ENCODE measurements around the gene LRFN5. TPM values are rescaled to one million over a fixed set of nuclear protein-coding genes. Genes with fewer than 3 reads are reported as not detected.

LRFN5 gene
- total and polyA plus RNA-seq, 9 of the 15 experiments (the other 6 are each of a cell fraction or from before 2014, with no cell fraction given), result 0.01 to 0.27 (median 0.09) TPM; not detected in 1

DNA sequence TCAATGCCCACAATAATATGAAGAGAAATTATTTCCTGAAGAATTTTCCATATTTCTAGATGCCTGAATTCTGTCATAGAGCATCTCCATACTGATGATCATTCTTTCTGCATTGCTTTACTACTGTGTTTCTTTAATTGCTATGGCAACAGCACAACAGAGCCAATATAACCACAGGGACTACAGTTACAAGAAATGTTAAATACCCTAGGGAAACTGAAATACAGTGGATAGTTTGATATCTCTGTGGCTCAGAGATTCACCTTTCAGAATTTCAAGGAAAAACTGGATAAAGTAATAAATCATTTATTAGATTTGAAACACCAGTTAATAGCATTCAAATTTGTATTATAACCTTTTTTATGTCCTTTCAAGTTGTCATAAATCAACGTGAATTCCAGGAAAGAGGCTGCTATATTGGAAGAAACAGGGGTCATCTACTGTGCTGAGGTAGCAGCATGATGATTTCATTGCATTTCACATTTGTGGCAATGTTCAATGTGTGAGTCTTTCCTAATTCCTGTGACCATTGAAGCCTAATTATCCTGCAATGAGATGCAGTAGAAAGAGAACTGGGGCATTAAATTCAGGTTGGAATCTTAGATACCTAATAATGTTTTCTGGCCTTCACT lies 267.1 kb downstream of the LRFN5 start (continued):
- TF ChIP-seq ZNF146 (CRISPR knock-in tag; IDR thresholded peaks at IDR 0.05; ENCODE audit: unreplicated experiment) (no peak), RFX1 (IDR thresholded peaks at IDR 0.05) (no peak), HSF4 (CRISPR knock-in tag; IDR thresholded peaks at IDR 0.05; ENCODE audit: borderline replicate concordance) (no peak), MTA2 (IDR thresholded peaks at IDR 0.05; ENCODE audit: low read depth) (no peak), ZSCAN32 (CRISPR knock-in tag; IDR thresholded peaks at IDR 0.05) (no peak), MAFG (tag; conservative IDR thresholded peaks at IDR 0.05) (no peak)
- TF ChIP-seq, protein P1, sequence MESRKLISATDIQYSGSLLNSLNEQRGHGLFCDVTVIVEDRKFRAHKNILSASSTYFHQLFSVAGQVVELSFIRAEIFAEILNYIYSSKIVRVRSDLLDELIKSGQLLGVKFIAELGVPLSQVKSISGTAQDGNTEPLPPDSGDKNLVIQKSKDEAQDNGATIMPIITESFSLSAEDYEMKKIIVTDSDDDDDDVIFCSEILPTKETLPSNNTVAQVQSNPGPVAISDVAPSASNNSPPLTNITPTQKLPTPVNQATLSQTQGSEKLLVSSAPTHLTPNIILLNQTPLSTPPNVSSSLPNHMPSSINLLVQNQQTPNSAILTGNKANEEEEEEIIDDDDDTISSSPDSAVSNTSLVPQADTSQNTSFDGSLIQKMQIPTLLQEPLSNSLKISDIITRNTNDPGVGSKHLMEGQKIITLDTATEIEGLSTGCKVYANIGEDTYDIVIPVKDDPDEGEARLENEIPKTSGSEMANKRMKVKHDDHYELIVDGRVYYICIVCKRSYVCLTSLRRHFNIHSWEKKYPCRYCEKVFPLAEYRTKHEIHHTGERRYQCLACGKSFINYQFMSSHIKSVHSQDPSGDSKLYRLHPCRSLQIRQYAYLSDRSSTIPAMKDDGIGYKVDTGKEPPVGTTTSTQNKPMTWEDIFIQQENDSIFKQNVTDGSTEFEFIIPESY (CRISPR knock-in tag; IDR thresholded peaks at IDR 0.05), result no peak

DNA sequence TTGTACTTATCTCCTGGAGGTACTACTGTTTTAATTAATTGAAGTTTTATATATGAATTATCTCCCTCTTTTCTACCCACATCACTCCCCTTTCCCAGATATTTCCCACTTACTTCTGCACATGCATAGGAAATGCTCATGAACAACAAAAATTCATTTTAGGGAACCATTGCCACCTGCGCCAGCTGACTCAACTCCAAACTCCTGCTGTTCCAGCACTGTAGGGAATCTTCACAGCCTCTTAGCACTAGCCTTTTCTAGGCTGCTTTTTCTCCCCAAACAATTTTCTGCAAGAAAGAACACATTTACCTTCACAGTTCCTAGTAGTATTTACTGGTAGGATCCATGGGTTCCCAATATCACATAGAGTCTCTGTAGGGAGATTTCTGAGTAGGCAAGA lies 268.4 kb downstream of the LRFN5 start:
- intact Hi-C loops (cut with micrococcal nuclease), result no loop called here

More for the DNA sequence above, 268.4 kb downstream of the LRFN5 start:
- TF ChIP-seq CTBP1 (IDR thresholded peaks at IDR 0.05; ENCODE audit: borderline replicate concordance) (no peak), MCM7 (IDR thresholded peaks at IDR 0.05) (no peak), COPS2 (conservative IDR thresholded peaks at IDR 0.05) (no peak), PYGO2 (tag; IDR thresholded peaks at IDR 0.05) (no peak), SUPT5H (IDR thresholded peaks at IDR 0.05) (no peak), ZEB2 (IDR thresholded peaks at IDR 0.05) (no peak), U2AF1 (optimal IDR thresholded peaks at IDR 0.05; ENCODE audit: low read depth, low read length) (no peak)
- TF ChIP-seq, protein P2, sequence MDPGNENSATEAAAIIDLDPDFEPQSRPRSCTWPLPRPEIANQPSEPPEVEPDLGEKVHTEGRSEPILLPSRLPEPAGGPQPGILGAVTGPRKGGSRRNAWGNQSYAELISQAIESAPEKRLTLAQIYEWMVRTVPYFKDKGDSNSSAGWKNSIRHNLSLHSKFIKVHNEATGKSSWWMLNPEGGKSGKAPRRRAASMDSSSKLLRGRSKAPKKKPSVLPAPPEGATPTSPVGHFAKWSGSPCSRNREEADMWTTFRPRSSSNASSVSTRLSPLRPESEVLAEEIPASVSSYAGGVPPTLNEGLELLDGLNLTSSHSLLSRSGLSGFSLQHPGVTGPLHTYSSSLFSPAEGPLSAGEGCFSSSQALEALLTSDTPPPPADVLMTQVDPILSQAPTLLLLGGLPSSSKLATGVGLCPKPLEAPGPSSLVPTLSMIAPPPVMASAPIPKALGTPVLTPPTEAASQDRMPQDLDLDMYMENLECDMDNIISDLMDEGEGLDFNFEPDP (CRISPR knock-in tag; IDR thresholded peaks at IDR 0.05), result no peak
- TF ChIP-seq, protein P3, sequence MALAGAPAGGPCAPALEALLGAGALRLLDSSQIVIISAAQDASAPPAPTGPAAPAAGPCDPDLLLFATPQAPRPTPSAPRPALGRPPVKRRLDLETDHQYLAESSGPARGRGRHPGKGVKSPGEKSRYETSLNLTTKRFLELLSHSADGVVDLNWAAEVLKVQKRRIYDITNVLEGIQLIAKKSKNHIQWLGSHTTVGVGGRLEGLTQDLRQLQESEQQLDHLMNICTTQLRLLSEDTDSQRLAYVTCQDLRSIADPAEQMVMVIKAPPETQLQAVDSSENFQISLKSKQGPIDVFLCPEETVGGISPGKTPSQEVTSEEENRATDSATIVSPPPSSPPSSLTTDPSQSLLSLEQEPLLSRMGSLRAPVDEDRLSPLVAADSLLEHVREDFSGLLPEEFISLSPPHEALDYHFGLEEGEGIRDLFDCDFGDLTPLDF (CRISPR knock-in tag; IDR thresholded peaks at IDR 0.05), result no peak
- no peak for FAIRE-seq
- POLR2A ChIA-PET, result no interaction called here
- CTCF ChIA-PET (ENCODE audit: low intra/inter-chr PET ratio), result no interaction called here
- Histone ChIP-seq H3K9ac (ENCODE audit: insufficient read depth in 1 of 2, low read depth in 2 of 2, low read length in 2 of 2) (no peak overlapping the region), H3K27ac (ENCODE audit: extremely low read depth, low read depth, low read length) (no peak overlapping the region), H3K36me3 (ENCODE audit: control insufficient read depth, insufficient read depth, low read length) (no peaks in the 10 kb centered on the region), H3K4me3 (no peak overlapping the region), H3K27me3 (ENCODE audit: control insufficient read depth in 2 of 2, insufficient read depth in 2 of 2, low read length in 2 of 2) (no peaks in the 10 kb centered on the region), H3K9me1 (ENCODE audit: control insufficient read depth, insufficient read depth, low read length) (no peaks in the 10 kb centered on the region), H4K20me1 (replicated peaks; ENCODE audit: control insufficient read depth, insufficient read depth, low read length) (no peaks in the 10 kb centered on the region), H3K4me1 (replicated peaks in 1 of 2; ENCODE audit: control insufficient read depth in 2 of 2, insufficient read depth in 2 of 2, low read length in 2 of 2) (no peaks in the 10 kb centered on the region), H3K9me3 (replicated peaks; ENCODE audit: control insufficient read depth, insufficient read depth, low read depth, low read length) (no peaks in the 10 kb centered on the region), H3K4me2 (ENCODE audit: insufficient read depth, low read length) (no peak overlapping the region), H3K79me2 (ENCODE audit: control insufficient read depth, insufficient read depth, low read length) (no peaks in the 10 kb centered on the region), H2AFZ (ENCODE audit: low read depth, low read length) (no peak overlapping the region)
- DNase-seq (ENCODE audit: extremely low read depth in 1 of 4, low spot score in 3 of 4), result no peak
- BruUV-seq (replicated peaks), result no TSS peak
- ATAC-seq, result no peak
- in situ Hi-C loops (cut with MboI), result no loop called here
- WGBS (ENCODE audit: insufficient coverage, low coverage, missing lambda C conversion rate), result 0% methylated on average over 1 of the region's 1 CpG

Data from K562 (cell line).